Prostate gland (tissue), 2 donors: Measurements from ENCODE around the gene CLDN22. TPM values are rescaled to one million over a fixed set of nuclear protein-coding genes. Genes with fewer than 3 reads are reported as not detected.

Experiments used
- DNase-seq: peaks from one replicate; pipeline ENCODE4 v3.0.0-alpha.2; 2019; ENCODE audit warnings: low spot score
- H3K27ac ChIP-seq, 2 donors: fragments of 200-600 bp; sonication (generic); 2 replicates each; pipeline ENCODE4 v1.5.1; 2017 to 2019
- H3K27me3 ChIP-seq: fragments of 200-600 bp; sonication (generic); replicated peaks from 2 replicates; pipeline ENCODE4 v1.5.1; 2019; ENCODE audit not compliant: insufficient read depth
- H3K36me3 ChIP-seq, 2 donors: fragments of 200-600 bp; sonication (generic); 1 replicate in 1 of 2; 2 replicates in 1 of 2; pipeline versions ENCODE4 v1.5.1 to v1.8.1; 2017 to 2019
- H3K4me1 ChIP-seq: fragments of 200-600 bp; sonication (generic); replicated peaks from 2 replicates; pipeline ENCODE4 v1.5.1; 2019
- H3K4me3 ChIP-seq, 2 donors: fragments of 200-600 bp; sonication (generic); 2 replicates each; pipeline ENCODE4 v1.5.1; 2017 to 2019
- H3K9me3 ChIP-seq: fragments of 200-600 bp; sonication (generic); 2 replicates; pipeline ENCODE4 v1.5.1; 2017
- CTCF ChIP-seq, 4 experiments: fragments of 200-600 bp in 2 of 4; fragments of 450-650 bp in 2 of 4; sonication (generic) in 2 of 4; IDR thresholded peaks; 1 replicate in 3 of 4; 2 replicates in 1 of 4; pipeline ENCODE4 v1.5.1; 2016 to 2019; ENCODE audit warnings: antibody characterized with exemption in 4 of 4, mild to moderate bottlenecking in 2 of 4, moderate library complexity in 2 of 4
- POLR2A ChIP-seq: fragments of 450-650 bp; IDR thresholded peaks from one replicate; pipeline ENCODE4 v1.6.1; 2016; ENCODE audit warnings: antibody characterized with exemption, mild to moderate bottlenecking
- POLR2AphosphoS5 ChIP-seq: sonication (generic); formaldehyde crosslinking; IDR thresholded peaks from one replicate; pipeline ENCODE4 v1.6.1; 2017; ENCODE audit warnings: antibody characterized with exemption
- WGBS: methylation state at CpG from one replicate; pipeline ENCODE4 v1.1.5; 2018; 5-methylcytosine and 5-hydroxymethylcytosine counted together
- intact Hi-C: fragments of 100-400 bp; cut with DNase I; formaldehyde crosslinking; loops from one replicate; pipeline ENCODE4 v1.14.2; 2022
- total RNA-seq, 2 donors: library from RNA; depleted of rRNA; stranded (reverse); fragments of >200 nt; gene quantifications; one replicate each; pipeline ENCODE4 v1.1.0, GENCODE V29; 2016

Gene CLDN22
- total RNA-seq, 2 donors from 2014 or later: not detected

DNA sequence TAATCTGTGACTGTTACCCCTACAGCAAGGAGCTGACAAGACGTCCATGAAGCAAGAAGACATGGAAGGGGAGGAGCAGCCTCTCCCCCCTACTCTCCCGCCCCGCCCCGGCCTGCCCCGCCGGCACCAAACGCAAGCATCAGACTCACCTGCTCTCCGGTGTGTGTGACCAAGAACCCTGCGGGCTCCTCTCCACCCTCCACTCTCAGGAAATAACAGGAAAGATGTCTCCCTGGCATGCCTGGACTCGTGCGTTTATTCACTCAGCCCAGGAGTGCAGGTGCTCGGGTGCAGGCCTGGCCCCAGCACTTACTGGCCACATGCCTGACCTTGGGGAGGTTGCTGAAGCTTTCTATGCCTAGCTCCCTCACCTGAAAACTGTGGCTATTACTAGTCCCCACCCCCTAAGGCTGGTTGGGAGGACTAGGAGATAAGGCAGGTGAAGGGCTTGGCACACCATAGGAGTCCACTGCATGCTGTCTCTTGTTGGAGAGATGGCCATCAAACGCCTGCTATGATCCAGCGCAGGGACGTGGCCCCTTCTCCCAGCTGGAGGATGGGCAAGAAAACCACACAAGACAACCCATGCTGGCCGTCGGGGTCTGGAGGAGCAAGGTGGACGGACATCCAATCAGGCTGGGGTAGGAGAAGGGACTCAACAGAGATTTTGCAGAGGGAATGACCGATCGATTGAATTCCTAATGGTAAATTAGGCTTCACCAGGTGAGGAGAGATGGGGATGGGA, 37.0 kb upstream of the CLDN22 start:
- H3K36me3 ChIP-seq: no peaks in the 10 kb centered on the region
- WGBS: 60% methylated on average over 20 of the region's 20 CpGs
- H3K9me3 ChIP-seq: no peaks in the 10 kb centered on the region
- DNase-seq: peak; percentile 27
- H3K4me1 ChIP-seq: no peaks in the 10 kb centered on the region
- no peak overlapping the region for H3K27ac ChIP-seq
- no peak overlapping the region for H3K4me3 ChIP-seq
- no peaks in the 10 kb centered on the region for H3K27me3 ChIP-seq
- intact Hi-C loops: no loop called here
- no peak for TF ChIP-seq CTCF (IDR thresholded peaks at IDR 0.05)
- TF ChIP-seq POLR2AphosphoS5: no peak
- TF ChIP-seq POLR2A: no peak

DNA sequence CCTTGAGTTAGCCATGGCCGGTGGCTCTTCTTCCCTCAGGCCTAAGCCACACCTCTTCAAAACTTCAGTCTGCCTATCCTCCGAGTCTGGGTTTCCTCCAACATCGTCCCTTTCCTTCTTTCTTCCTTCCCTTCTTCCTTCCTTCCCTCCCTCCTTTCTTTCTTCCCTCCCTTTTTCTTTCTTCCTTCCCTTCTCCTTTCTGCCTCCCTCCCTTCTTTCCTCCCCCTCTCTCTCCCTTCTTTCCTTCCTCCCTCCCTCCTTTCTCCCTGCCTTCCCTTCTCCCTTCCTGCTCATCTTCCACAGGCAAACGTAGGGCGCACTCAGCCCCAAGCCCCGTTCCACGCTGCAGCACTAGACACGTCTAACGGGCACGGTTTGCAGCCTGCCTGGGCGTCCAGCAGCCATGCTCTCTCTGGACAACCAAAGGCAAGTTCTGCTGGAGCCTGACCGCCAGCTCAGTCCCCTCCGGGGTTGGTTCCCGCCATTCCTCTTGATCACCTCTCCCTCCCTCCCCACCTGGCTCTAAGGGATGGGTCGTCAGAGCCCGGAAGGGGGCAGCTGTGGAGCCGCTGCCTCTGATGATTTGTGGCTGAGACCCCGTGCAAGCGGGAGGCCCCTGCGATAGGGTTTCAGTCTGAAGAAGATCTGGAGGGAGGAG, 36.2 kb upstream of the CLDN22 start:
- no peaks in the 10 kb centered on the region for H3K27me3 ChIP-seq
- no peak overlapping the region for H3K27ac ChIP-seq
- no peaks in the 10 kb centered on the region for H3K36me3 ChIP-seq
- intact Hi-C loops: no loop called here
- 81% methylated on average over 20 of the region's 20 CpGs for WGBS
- H3K4me1 ChIP-seq: no peaks in the 10 kb centered on the region
- no peaks in the 10 kb centered on the region for H3K9me3 ChIP-seq
- no peak overlapping the region for H3K4me3 ChIP-seq
- TF ChIP-seq POLR2A: no peak
- TF ChIP-seq CTCF (IDR thresholded peaks at IDR 0.05): no peak
- TF ChIP-seq POLR2AphosphoS5: no peak
- no peak for DNase-seq

- Histone ChIP-seq H3K36me3 (no peaks in the 10 kb centered on the region), H3K4me1 (no peaks in the 10 kb centered on the region), H3K4me3 (no peak overlapping the region), H3K9me3 (no peaks in the 10 kb centered on the region), H3K27ac (no peak overlapping the region), H3K27me3 (no peaks in the 10 kb centered on the region)
- DNase-seq: no peak
- 33% methylated on average over 4 of the region's 4 CpGs for WGBS
- TF ChIP-seq POLR2A: no peak
- no peak for TF ChIP-seq CTCF (IDR thresholded peaks at IDR 0.05)
- TF ChIP-seq POLR2AphosphoS5: no peak
- intact Hi-C loops: no loop called here
Observed at GRCh38 chr4:183355405-183355804, 35.3 kb upstream of the CLDN22 start.

GRCh38 chr4:183354219-183354618, 34.1 kb upstream of the CLDN22 start:
- 37% methylated on average over 9 of the region's 9 CpGs for WGBS
- H3K27ac ChIP-seq: no peak overlapping the region
- H3K4me3 ChIP-seq: no peak overlapping the region
- H3K9me3 ChIP-seq: no peaks in the 10 kb centered on the region
- DNase-seq: peak; percentile 17
- TF ChIP-seq POLR2A (no peak), CTCF (IDR thresholded peaks at IDR 0.05) (no peak), POLR2AphosphoS5 (no peak)
- intact Hi-C loops: no loop called here
- H3K27me3 ChIP-seq: no peaks in the 10 kb centered on the region
- H3K4me1 ChIP-seq: no peaks in the 10 kb centered on the region
- H3K36me3 ChIP-seq: no peaks in the 10 kb centered on the region

DNA sequence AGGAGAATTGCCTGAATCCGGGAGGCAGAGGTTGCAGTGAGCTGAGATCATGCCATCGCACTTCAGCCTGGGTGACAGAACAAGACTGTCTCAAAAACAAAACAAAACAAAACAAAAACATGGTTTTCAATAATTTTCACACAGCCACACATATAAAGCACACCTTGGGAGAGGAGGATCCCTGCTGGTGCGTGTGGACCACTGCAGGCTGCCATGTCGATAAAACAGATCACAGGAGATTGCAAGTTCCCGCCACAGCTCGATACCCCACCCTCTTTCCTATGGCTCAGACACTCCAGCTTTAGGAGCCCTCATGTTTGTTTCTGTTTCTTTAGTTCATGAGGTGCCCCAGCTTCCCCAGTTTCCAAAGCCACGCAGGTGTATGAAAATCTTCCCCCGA, 33.5 kb upstream of the CLDN22 start:
- DNase-seq: no peak
- intact Hi-C loops: no loop called here
- TF ChIP-seq POLR2A: no peak
- TF ChIP-seq POLR2AphosphoS5: no peak
- no peak for TF ChIP-seq CTCF (IDR thresholded peaks at IDR 0.05)
- Histone ChIP-seq H3K36me3 (no peaks in the 10 kb centered on the region), H3K4me3 (no peak overlapping the region), H3K4me1 (no peaks in the 10 kb centered on the region), H3K27me3 (no peaks in the 10 kb centered on the region), H3K27ac (no peak overlapping the region), H3K9me3 (no peaks in the 10 kb centered on the region)
- WGBS: 85% methylated on average over 8 of the region's 8 CpGs
